B cell (primary cell): ENCODE measurements around the gene NRXN2.

Source experiments
- EZH2 ChIP-seq: IDR thresholded peaks from 2 replicates; pipeline ENCODE4 v1.6.1; 2012; ENCODE audit warnings: borderline replicate concordance, low read depth, mild to moderate bottlenecking, moderate library complexity, low read length; ENCODE audit not compliant: insufficient read depth, poor library complexity, severe bottlenecking
- TF ChIP-seq, protein P1 (sequence below): fragments of 200-600 bp; IDR thresholded peaks from one replicate; pipeline ENCODE4 v1.8.0; 2022; ENCODE audit warnings: antibody characterized with exemption, mild to moderate bottlenecking

DNA sequence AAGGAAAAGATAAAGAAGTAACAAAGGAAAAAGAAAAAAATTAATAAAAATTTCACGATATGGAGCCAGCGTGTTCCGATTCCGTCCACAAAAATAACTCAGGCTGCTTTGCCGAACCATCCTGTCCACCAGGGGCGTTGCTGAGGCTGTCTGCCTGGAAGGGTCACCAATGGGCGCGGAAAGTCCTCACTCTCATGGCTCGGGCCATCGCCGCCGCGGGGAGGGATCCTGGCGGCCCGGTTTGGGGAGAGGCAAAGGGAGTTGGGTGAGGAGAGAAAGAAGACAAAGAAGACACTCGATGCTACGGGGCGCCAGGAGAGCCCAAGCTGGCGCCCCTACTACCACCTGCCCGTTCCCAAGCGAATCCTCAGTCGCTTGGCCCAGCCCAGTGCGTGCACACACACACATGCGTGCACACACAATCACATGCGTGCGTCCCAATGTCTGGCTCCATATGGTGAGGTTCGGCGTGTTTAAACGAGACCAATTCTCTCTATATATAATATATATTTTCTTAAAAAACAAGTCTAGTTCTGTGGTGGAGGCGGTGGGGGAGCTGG is 42.4 kb upstream of the NRXN2 start:
- TF ChIP-seq, protein P1, sequence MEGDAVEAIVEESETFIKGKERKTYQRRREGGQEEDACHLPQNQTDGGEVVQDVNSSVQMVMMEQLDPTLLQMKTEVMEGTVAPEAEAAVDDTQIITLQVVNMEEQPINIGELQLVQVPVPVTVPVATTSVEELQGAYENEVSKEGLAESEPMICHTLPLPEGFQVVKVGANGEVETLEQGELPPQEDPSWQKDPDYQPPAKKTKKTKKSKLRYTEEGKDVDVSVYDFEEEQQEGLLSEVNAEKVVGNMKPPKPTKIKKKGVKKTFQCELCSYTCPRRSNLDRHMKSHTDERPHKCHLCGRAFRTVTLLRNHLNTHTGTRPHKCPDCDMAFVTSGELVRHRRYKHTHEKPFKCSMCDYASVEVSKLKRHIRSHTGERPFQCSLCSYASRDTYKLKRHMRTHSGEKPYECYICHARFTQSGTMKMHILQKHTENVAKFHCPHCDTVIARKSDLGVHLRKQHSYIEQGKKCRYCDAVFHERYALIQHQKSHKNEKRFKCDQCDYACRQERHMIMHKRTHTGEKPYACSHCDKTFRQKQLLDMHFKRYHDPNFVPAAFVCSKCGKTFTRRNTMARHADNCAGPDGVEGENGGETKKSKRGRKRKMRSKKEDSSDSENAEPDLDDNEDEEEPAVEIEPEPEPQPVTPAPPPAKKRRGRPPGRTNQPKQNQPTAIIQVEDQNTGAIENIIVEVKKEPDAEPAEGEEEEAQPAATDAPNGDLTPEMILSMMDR, result no peak
- no peak for TF ChIP-seq EZH2
